HepG2 (cell line): Measurements from ENCODE around the gene INHBC. TPM values are rescaled to one million over a fixed set of nuclear protein-coding genes. Genes with fewer than 3 reads are reported as not detected.

ENCODE experiments used
- SIN3A ChIP-seq: IDR thresholded peaks from 2 replicates; pipeline ENCODE4 v1.6.1; 2011; ENCODE audit warnings: low read depth, mild to moderate bottlenecking, control low read depth, low read length, borderline replicate concordance
- SMAD3 ChIP-seq: sonication (generic); formaldehyde crosslinking; IDR thresholded peaks from 2 replicates; pipeline ENCODE4 v1.4.0; 2020; ENCODE audit warnings: missing genetic modification reagents
- TSC22D2 ChIP-seq: sonication (generic); formaldehyde crosslinking; IDR thresholded peaks from 2 replicates; pipeline ENCODE4 v1.5.1; 2020; ENCODE audit warnings: missing genetic modification reagents, mild to moderate bottlenecking, borderline replicate concordance
- ZBTB44 ChIP-seq: sonication (generic); formaldehyde crosslinking; IDR thresholded peaks from 2 replicates; pipeline ENCODE4 v1.4.0; 2020; ENCODE audit warnings: missing genetic modification reagents
- ZFP91 ChIP-seq: sonication (generic); formaldehyde crosslinking; IDR thresholded peaks from 2 replicates; pipeline ENCODE4 v1.9.0; 2022; ENCODE audit warnings: missing genetic modification reagents, mild to moderate bottlenecking, borderline replicate concordance
- ZNF275 ChIP-seq: sonication (generic); formaldehyde crosslinking; IDR thresholded peaks from 2 replicates; pipeline ENCODE4 v1.8.0; 2022; ENCODE audit warnings: missing genetic modification reagents, mild to moderate bottlenecking, inconsistent platforms, borderline replicate concordance
- ZNF441 ChIP-seq: sonication (generic); formaldehyde crosslinking; IDR thresholded peaks from 2 replicates; pipeline ENCODE4 v1.7.0; 2021; ENCODE audit warnings: missing genetic modification reagents, borderline replicate concordance
- polyA plus RNA-seq, 8 experiments: library from polyadenylated mRNA; depleted of rRNA in 3 of 8; stranded (reverse) in 7 of 8; unstranded in 1 of 8; fragments of >200 nt; fragmentation: Illumina TruSeq in 4 of 8; extraction: Trizol in 4 of 8; gene quantifications; 2 replicates each; pipeline versions ENCODE4 v1.2.1 to v1.2.3, GENCODE V29; 2011 to 2016; ENCODE audit warnings: low read depth in 4 of 8, missing spikeins in 1 of 8, mixed read lengths in 1 of 8; ENCODE audit not compliant: insufficient read depth in 1 of 8
- total RNA-seq, 5 experiments: library from RNA; depleted of rRNA; stranded (reverse); fragments of >200 nt; fragmentation: Illumina TruSeq; extraction: Trizol; gene quantifications; 2 replicates each; pipeline ENCODE4 v1.2.3, GENCODE V29; 2016; ENCODE audit warnings: low read depth in 1 of 5

INHBC gene
- total and polyA plus RNA-seq, 2 of the 13 experiments (the other 11 are each of a cell fraction or from before 2014, with no cell fraction given), result 1.8 to 13.8 TPM

- TF ChIP-seq ZFP91 (CRISPR knock-in tag), result peak; percentile 36; the same call in 1 of the 2 replicates
- TF ChIP-seq SIN3A, result 0 out of 2 replicates have a peak, but pooled peaks have one; percentile 10
- no peak for TF ChIP-seq SMAD3 (CRISPR knock-in tag)
- TF ChIP-seq TSC22D2, result no peak
- 0 out of 2 replicates have a peak, but pooled peaks have one; percentile 31 for TF ChIP-seq ZNF441 (CRISPR knock-in tag)
- 0 out of 2 replicates have a peak, but pooled peaks have one; percentile 49 for TF ChIP-seq ZNF275 (CRISPR knock-in tag)
- no peak for TF ChIP-seq ZBTB44 (CRISPR knock-in tag)
- TF ChIP-seq, all 625 proteins: peak for 85
Observed at GRCh38 chr12:57456145-57456700, 21.6 kb downstream of the INHBC start (continued).
